HCT116 (cell line): ENCODE data around the gene GDPD5. TPM values are rescaled to one million over a fixed set of nuclear protein-coding genes. Genes with fewer than 3 reads are reported as not detected.

Source experiments
- ATAC-seq: fragments of 200-7000 bp; cut with Tn5 transposase; 2 replicates; pipeline ENCODE4 v1.9.1; 2020; ENCODE audit warnings: mild to moderate bottlenecking, moderate library complexity
- BruUV-seq: library from RNA; stranded (reverse); fragments of 400-500 nt; replicated peaks from 2 replicates; lab custom pipeline; 2021; lab: Mats Ljungman, UMichigan
- CTCF ChIA-PET: fragments of 300-600 bp; sonication (Branson Sonifier 250); formaldehyde crosslinking; loops from one replicate; lab custom pipeline; 2021; ENCODE audit warnings: antibody characterized with exemption; lab: Charles Lee
- POLR2A ChIA-PET: fragments of 300-600, 350-600 bp; sonication (Branson Sonifier 250); formaldehyde crosslinking; loops from one replicate; lab custom pipeline; 2021; ENCODE audit warnings: antibody characterized with exemption; lab: Charles Lee
- RAD21 ChIA-PET, 2 experiments: fragments of 300-600 bp; sonication (Branson Sonifier 250); formaldehyde crosslinking; loops; one replicate each; lab custom pipeline; 2023; ENCODE audit warnings: low total read pairs in 2 of 2; ENCODE audit not compliant: uncharacterized antibody in 2 of 2, unreplicated experiment in 2 of 2, low non-redundant PET in 1 of 2; lab: Charles Lee
- DNase-seq: peaks from one replicate; pipeline ENCODE4 v3.0.0-alpha.2; 2010; ENCODE audit warnings: low read depth, low spot score
- H2AFZ ChIP-seq: fragments of 200-600 bp; shearing (Covaris generic), sonication (generic); 2 replicates; pipeline ENCODE4 v1.6.1; 2017; ENCODE audit warnings: low read depth, mixed run types, mixed read lengths, antibody characterized with exemption, low read length; ENCODE audit not compliant: poor library complexity, severe bottlenecking
- H3K27ac ChIP-seq: 2 replicates; pipeline ENCODE4 v1.5.1; 2012; ENCODE audit warnings: low read depth, low read length
- H3K27me3 ChIP-seq: fragments of 200-600 bp; sonication (generic); 2 replicates; pipeline ENCODE4 v1.6.1; 2016; ENCODE audit warnings: mixed run types, low read length, mixed read lengths; ENCODE audit not compliant: insufficient read depth
- H3K36me3 ChIP-seq, 2 experiments: fragments of 200-500 bp in 1 of 2; fragments of 200-600 bp in 1 of 2; sonication (Bioruptor generic) in 1 of 2; sonication (generic) in 1 of 2; 2 replicates each; pipeline versions ENCODE4 v1.5.1 to v1.6.1; 2014 to 2016; ENCODE audit warnings: low read length in 2 of 2, inconsistent platforms in 1 of 2, mixed read lengths in 1 of 2, mixed run types in 1 of 2; ENCODE audit not compliant: insufficient read depth in 2 of 2, control insufficient read depth in 1 of 2
- H3K4me1 ChIP-seq, 2 experiments: fragments of 200-600 bp in 1 of 2; sonication (generic) in 1 of 2; 2 replicates each; pipeline versions ENCODE4 v1.5.1 to v1.6.1; 2012 to 2017; ENCODE audit warnings: low read length in 2 of 2, inconsistent platforms in 1 of 2, mild to moderate bottlenecking in 1 of 2, mixed read lengths in 1 of 2, mixed run types in 1 of 2, moderate library complexity in 1 of 2; ENCODE audit not compliant: insufficient read depth in 2 of 2, control insufficient read depth in 1 of 2
- H3K4me2 ChIP-seq: fragments of 200-600 bp; sonication (generic); 2 replicates; pipeline ENCODE4 v1.6.1; 2017; ENCODE audit warnings: mixed run types, low read length, mixed read lengths
- H3K4me3 ChIP-seq, 2 experiments: fragments of 200-600 bp in 1 of 2; sonication (generic) in 1 of 2; replicated peaks in 1 of 2; 2 replicates each; pipeline ENCODE4 v1.5.1; 2011 to 2016; ENCODE audit warnings: low read length in 2 of 2, control low read depth in 1 of 2, low read depth in 1 of 2, mild to moderate bottlenecking in 1 of 2, mixed read lengths in 1 of 2, mixed run types in 1 of 2
- H3K79me2 ChIP-seq: fragments of 200-600 bp; sonication (generic); 2 replicates; pipeline ENCODE4 v1.6.1; 2017; ENCODE audit warnings: mild to moderate bottlenecking, mixed run types, low read length, moderate library complexity, mixed read lengths; ENCODE audit not compliant: insufficient read depth
- H3K9ac ChIP-seq: fragments of 200-600 bp; sonication (generic); 2 replicates; pipeline ENCODE4 v1.6.1; 2016; ENCODE audit warnings: low read length, mixed read lengths
- H3K9me2 ChIP-seq: fragments of 200-600 bp; sonication (generic), shearing (Covaris generic); 2 replicates; pipeline ENCODE4 v1.6.1; 2017; ENCODE audit warnings: mixed run types, mild to moderate bottlenecking, moderate library complexity; ENCODE audit not compliant: insufficient read depth
- H3K9me3 ChIP-seq, 2 experiments: fragments of 200-500 bp in 1 of 2; fragments of 200-600 bp in 1 of 2; sonication (Bioruptor generic) in 1 of 2; sonication (generic) in 1 of 2; 2 replicates each; pipeline ENCODE4 v1.6.1; 2014 to 2017; ENCODE audit warnings: low read length in 2 of 2, mixed read lengths in 2 of 2, inconsistent platforms in 1 of 2, low read depth in 1 of 2, mild to moderate bottlenecking in 1 of 2, mixed run types in 1 of 2, moderate library complexity in 1 of 2; ENCODE audit not compliant: control insufficient read depth in 1 of 2, insufficient read depth in 1 of 2
- H4K20me1 ChIP-seq: fragments of 200-600 bp; sonication (generic), shearing (Covaris generic); 2 replicates; pipeline ENCODE4 v1.6.1; 2017; ENCODE audit warnings: mixed run types, mild to moderate bottlenecking, moderate library complexity; ENCODE audit not compliant: insufficient read depth
- ATF3 ChIP-seq: IDR thresholded peaks from 2 replicates; pipeline ENCODE4 v1.6.1; 2012
- EZH2 ChIP-seq: fragments of 200-600 bp; sonication (generic); IDR thresholded peaks from 2 replicates; pipeline ENCODE4 v1.6.1; 2017; ENCODE audit warnings: antibody characterized with exemption, mixed run types
- EZH2phosphoT487 ChIP-seq: fragments of 200-600 bp; IDR thresholded peaks from 2 replicates; pipeline ENCODE4 v1.6.1; 2018; ENCODE audit warnings: antibody characterized with exemption, borderline replicate concordance
- POLR2A ChIP-seq: IDR thresholded peaks from 2 replicates; pipeline ENCODE4 v1.7.0; 2011; ENCODE audit warnings: borderline replicate concordance; ENCODE audit not compliant: insufficient read depth, insufficient read length; ENCODE audit errors: extremely low read depth
- RAD21 ChIP-seq: IDR thresholded peaks from 2 replicates; pipeline ENCODE4 v1.6.1; 2012; ENCODE audit warnings: low read depth, mild to moderate bottlenecking
- REST ChIP-seq: IDR thresholded peaks from 2 replicates; pipeline ENCODE4 v1.6.1; 2012; ENCODE audit warnings: low read depth
- SIN3A ChIP-seq: IDR thresholded peaks from 2 replicates; pipeline ENCODE4 v1.6.1; 2012; ENCODE audit warnings: low read depth
- SRF ChIP-seq: IDR thresholded peaks from 2 replicates; pipeline ENCODE4 v1.6.1; 2012; ENCODE audit warnings: low read depth
- TCF7L2 ChIP-seq: IDR thresholded peaks from 2 replicates; pipeline ENCODE4 v1.7.0; 2011; ENCODE audit warnings: borderline replicate concordance, inconsistent platforms; ENCODE audit not compliant: insufficient read depth, insufficient read length; ENCODE audit errors: extremely low read depth
- ZFX ChIP-seq: fragments of 450-650 bp; IDR thresholded peaks from 2 replicates; pipeline ENCODE4 v1.6.1; 2017
- intact Hi-C: fragments of 100-400 bp; cut with micrococcal nuclease; formaldehyde crosslinking; loops from 2 replicates; pipeline ENCODE4 v1.10.0; 2022
- total RNA-seq: library from RNA; stranded (reverse); gene quantifications from one replicate; pipeline ENCODE4 v1.2.1, GENCODE V29; 2021; ENCODE audit not compliant: unreplicated experiment

The GDPD5 gene
- total RNA-seq, 1 experiment from 2014 or later, result 27.5 TPM

GRCh38 chr11:75547617-75548058 is 21.9 kb upstream of the GDPD5 start (continued):
- TF ChIP-seq SIN3A, result no peak

- Histone ChIP-seq H3K27ac (no peak overlapping the region), H3K79me2 (no peaks in the 10 kb centered on the region), H3K36me3 (no peaks in the 10 kb centered on the region), H3K9me2 (no peaks in the 10 kb centered on the region), H3K27me3 (no peaks in the 10 kb centered on the region), H3K9me3 (no peaks in the 10 kb centered on the region), H3K4me2 (no peak overlapping the region), H3K9ac (no peak overlapping the region), H4K20me1 (no peaks in the 10 kb centered on the region), H3K4me1 (peaks cover 0 to 8% of the 10 kb centered on the region in 2 experiments; a peak in 2 of 4 replicates), H3K4me3 (no peak overlapping the region), H2AFZ (no peak overlapping the region)
- ChIA-PET POLR2A (no interaction called here), CTCF (no interaction called here), RAD21 (no interaction called here)
- TF ChIP-seq SIN3A (no peak), POLR2A (no peak), ZFX (no peak), REST (no peak), ATF3 (no peak), EZH2 (no peak), SRF (no peak), TCF7L2 (no peak), EZH2phosphoT487 (no peak), RAD21 (no peak)
- DNase-seq (no peak), ATAC-seq (peak; percentile 28; the same call in 1 of the 2 replicates)
- BruUV-seq, result no TSS peak
- intact Hi-C loops, result loop anchor here (1.0 to 5.0 kb wide), 3 partner anchors 15 to 770 kb away; partner anchors contain the start of gene SERPINH1
These were observed 21.4 kb upstream of the GDPD5 start for GRCh38 chr11:75547177-75547576.
